ENCODE measurements around the gene ARHGAP26.
A peak's percentile ranks its signal among the peaks of the same experiment; 100 is the strongest.
"Not testable (repeated sequence)": the region's sequence is repeated elsewhere in the genome, so short reads cannot be mapped to it uniquely, and the experiment has no call there.

The ARHGAP26 gene

DNA sequence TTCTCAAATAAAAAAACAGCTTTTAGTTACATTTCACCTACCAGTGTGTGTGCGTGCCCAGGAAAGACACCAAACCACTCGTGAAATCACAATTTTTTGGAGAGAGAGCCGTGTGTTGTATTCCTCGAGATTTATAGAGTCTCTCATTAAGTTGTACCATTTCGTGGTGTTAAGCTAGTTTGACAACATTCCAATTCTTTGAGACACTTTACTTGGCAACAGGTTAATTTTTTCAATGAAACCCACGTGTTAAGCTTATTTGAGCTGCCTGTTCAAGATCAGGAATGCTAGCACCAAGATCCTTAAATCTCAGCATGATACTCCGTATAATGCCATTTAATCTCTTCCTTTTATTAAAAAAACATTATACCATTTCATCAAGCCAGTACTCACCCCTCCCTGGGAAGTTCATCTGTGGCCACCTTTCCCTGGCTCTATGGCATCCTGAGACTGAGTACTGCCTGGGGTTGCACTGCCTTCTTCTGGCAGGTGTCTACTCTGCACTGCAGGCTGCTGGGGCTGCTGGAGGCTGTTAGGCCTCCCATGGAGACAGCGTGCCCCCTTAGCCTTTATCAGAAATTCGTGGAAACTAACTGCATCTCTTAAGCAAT lies 143.7 kb downstream of the ARHGAP26 start:
- no peak for DNase-seq

DNA sequence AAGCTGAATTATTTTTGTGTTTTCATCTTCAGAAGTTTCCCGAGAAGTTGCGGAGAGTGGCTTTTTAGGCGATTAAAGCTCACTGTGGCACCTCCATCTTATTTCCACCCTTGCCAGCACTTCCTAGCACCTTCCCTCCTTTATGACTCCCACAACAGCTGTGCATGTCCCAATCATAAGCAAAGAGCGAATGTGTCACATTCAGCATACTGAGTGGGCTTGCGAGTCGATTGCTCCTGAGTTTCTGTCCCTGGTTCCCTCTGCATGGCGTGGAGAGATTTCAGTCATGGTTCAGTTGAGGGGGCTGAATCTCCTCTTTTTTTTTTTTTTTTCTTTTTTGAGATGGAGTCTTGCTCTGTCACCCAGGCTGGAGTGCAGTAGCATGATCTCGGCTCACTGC lies 144.9 kb downstream of the ARHGAP26 start:
- no peak for DNase-seq

- peak; percentile 28 for DNase-seq
These were observed 145.7 kb downstream of the ARHGAP26 start for GRCh38 chr5:142915813-142916424.

DNA sequence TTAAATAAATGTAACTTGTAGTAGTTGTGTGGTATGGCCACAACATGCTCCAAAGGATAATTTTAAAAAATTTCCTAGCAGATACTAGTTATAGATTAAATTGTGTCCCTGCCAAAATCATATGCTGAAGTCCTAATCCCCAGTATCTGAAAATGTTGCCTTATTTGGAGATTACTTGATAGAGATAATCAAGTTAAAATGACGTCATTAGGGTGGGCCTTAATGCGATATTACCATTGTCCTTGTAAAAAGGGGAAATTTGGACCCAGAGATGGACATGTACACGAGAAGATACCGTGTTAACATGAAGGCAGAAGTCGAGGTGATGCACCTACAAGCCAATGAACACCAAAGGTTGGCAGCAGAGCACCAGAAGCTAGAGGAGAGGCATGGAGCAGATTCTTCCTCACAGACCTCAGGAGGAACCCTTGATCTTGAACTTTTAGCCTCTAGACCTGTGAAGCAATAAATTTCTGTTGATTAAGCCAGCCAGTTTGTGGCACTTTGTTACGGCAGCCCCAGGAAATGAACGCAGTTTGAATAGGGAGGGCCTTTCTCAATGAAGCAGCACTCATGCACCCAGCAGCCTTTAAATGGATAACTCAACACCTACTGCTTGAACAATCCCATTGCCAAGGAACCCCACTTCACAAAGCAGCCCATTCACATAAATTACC lies 148.9 kb downstream of the ARHGAP26 start:
- DNase-seq = no peak

DNA sequence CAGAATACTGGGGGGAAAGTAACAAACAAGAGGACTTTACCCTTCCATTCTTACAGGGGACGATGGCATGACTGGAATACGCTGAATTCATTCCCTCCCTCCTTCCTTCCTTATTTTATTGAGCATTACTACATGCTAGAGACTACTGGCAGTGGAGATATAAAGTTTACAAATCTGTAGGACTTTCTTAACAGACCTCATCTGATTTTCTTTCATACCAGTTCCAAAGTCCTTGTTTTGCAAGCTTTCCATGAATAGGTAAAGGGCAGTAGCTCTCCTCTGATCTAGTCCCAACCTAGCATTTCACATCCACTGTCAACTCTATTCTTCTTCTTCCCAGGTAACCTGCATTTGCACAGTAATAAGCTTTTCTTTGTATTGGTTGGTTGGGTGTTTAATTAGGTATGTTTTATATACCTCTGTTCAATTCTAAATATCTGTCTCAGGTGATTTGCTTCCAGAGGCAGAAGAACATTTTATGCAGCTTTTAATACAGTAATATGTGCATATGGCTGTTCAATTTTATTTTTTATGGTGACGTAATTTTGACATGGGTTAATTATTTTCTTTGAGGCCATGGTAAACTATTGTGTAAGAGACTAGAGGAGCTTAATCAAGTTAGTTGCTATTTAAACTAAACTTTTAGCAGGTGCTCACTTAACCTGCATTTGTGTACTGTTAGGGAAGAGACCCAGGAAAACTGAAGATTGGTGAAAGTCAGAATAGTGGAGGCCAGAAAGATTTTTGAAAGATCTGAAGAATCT lies 150.9 kb downstream of the ARHGAP26 start:
- no peak for DNase-seq

DNA sequence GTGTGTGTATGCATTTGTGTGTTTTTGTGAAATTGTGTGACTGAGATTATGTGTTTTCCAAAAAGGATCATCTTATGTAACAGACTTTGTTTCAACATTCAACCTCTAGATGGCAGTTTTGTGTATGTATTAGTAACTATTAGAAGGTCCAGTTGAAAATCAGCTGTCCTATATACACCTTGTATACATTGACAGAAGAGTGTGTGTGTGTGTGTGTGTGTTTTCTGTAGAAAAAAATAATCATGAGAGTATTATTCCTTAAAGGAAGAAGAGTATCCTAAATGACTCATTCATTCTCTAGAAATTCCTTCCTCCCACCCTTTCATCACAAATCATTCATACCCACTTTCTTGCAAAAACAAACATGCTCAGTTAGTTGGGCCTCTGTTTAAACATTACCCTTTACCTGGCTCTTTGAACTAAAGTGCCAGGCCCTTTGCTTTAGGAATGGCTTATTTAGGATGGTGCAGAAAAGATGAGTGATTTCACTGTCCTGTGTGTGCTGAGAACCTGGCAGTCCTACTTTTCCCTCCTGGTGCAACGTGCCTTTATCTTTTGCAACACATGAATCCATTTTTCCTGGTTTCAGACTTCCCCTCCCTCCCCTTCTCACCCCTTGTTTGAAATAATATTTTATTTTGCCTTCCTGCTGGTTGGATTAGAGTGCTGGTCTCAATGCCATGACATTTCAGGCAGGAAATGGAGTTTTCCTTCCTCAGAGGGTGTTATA lies 152.2 kb downstream of the ARHGAP26 start:
- peak; percentile 62 for DNase-seq

DNA sequence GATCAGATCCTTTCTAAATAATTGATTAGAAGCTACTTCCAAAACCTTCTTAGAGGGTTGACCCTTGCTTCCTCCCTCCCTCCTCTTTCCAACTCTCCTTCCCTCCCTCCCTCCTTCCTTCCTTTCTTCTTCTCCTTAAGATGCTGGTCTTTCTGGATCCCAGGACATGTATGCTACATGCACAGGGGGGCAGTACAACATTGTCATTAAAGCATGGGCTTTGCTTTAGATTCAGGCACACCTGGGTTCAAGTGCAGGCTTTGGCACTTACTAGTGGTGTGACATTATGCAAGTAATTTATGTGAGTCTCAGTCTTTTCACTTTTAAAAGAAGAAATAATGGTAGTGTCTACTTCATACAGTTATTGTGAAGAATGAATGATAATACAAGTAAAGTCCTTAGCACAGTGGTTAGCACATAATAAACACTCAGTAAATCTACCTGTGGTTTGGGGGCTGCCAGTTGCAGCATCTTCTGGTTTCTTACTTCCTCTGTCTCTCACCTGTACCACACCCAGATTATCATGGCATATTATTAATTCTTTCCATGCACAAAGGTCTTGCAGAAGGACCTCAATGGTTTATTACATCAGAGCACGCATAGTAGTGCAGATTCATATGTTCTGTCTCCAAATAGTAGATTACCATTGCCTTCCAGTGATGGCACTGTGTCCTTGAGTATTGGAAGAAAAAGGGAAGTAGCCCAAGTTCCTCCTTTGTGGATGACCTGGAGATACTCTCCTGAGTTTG lies 154.1 kb downstream of the ARHGAP26 start:
- no peak for DNase-seq

DNA sequence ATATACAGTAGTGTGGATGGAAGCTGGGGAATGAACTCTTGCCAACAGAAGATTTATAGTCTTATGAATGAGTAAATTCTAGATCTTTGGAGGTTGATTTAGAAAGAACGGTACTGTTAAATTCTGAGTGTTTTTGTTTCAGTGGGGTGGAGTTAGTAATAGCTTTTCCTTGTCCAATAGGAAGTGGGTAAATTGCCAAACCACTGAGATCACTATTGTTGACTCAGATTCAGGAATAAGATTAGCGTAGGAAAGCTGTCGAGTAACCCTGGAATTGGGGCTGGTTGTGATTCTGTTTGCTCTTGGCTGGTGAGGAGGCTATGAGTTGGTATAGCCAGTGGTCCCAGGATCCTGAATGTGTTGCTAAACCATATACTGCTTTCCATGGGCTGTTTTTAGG lies 155.6 kb downstream of the ARHGAP26 start:
- no peak for DNase-seq

- no peak for DNase-seq
These were observed 156.4 kb downstream of the ARHGAP26 start for GRCh38 chr5:142926549-142926948.

- DNase-seq = not testable (repeated sequence)
These were observed 158.8 kb downstream of the ARHGAP26 start for GRCh38 chr5:142928999-142929398.

- DNase-seq = no peak
These were observed 159.4 kb downstream of the ARHGAP26 start for GRCh38 chr5:142929587-142929986.

GRCh38 chr5:142930395-142931110 lies 160.4 kb downstream of the ARHGAP26 start:
- DNase-seq = no peak

DNA sequence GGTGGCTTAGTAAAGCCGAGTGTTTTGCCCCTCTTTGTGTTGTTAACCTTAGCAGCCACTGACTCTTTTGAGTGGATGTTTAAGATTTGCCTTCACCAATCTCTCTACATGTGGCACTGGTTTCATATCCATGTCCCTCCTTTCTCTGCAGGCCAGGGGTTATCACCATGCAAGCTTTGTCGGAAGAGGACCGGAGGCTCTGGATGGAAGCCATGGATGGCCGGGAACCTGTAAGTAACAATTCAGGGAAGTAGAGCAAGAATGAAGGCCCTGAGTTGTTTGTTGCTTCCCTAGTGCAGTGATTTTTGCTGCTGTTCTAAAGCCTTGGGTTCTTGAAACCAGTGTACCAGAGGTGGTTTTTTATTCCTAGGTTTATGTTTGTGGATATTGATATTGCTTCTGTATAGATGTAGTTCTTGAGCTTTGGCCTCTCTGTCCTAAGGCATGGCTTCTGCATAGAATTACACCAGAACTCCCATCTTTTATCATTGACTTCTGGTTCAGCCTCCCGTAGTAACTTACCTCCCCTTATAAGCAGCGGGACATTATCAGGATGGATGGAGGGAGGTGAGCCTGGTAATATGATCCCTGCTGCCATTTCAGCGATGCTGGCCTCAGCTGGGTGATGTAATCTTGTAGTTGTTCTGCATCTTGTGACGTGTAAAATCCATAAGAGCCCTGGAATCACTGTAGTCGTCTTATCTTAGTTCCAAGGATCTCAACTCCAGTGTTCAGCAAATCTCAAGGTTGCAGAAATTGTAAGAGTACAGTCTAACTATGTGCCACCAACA lies 161.9 kb downstream of the ARHGAP26 start:
- DNase-seq = no peak

DNA sequence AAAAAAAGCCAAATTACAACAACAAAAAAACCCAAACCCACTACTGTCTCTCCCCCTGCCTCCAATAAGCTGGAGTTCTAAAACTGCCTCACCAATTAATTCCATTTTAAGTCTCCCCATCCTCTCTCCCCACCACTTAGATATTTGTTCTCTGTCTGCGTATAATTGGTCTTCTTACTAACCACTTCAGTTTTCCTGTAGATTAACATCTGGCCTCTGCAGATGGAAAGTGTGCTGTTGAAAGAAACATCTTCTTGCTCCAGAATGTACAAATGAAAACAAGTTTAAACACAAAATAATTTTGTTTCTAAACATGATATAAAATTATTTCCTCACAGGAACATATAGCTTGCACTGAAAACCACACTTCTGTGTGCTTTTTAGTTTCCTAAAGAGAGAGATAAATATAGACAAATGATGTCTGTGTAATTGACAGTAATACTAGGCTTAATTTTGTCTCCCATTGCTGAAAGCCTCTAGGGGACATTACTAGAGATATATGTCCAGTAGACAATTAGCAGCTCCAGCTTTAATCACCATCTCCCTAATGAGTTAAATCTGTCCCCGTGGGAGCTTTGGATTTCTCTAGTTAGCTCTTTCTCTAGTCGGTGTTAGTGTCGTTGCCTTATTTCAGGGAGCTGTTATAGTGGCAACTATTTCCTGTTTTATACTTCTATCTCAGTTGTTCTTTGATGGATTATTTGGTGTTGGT lies 164.0 kb downstream of the ARHGAP26 start:
- peak; percentile 65 for DNase-seq

DNA sequence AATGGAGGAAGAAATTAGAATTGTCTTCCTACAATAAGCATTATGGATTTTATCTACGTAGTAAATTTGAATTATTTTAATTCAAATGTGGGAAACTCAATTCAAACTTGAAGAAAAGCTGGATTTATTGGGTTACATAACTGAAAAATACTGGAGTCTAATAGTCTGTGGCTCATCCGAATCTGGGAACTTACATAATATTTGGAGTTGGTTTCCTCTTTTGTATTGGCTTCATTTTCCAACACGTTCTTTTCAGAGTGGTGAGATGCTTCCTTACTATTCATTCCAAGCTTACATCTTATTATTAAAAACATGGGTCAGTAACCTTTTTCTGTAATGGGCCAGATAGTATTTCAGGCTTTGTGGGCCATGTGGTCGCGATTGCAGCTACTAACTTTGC lies 164.8 kb downstream of the ARHGAP26 start:
- DNase-seq = no peak

GRCh38 chr5:142937374-142937773 lies 167.2 kb downstream of the ARHGAP26 start:
- no peak for DNase-seq

DNA sequence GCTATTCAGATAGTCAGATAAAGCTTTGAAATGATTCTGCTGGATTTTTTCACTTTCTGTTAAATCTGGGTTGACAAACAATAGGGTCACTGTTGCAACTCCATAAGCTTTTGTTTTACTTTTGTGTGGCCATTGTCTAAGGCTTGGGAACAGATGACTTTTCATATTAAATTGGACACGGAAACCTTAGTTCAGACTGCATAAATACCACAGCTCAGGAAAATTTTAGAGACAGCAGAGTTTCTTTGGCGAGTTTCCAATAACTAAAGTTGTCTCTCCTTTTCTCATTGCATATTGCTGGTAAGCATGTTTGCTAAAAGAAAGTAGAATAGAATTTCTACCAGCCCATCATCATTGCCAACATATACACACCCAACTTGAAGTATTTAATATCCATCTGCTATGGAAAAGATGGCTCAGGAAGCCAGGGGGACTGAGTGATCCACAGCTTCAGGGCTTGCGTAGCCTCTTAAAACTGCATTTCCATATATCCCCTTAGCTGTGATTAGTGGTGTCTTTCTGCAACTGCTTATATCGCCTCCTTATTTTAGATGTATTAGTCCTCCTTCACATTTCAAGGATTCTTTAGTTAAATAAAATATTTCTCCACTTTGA lies 168.2 kb downstream of the ARHGAP26 start:
- no peak for DNase-seq

- no peak for DNase-seq
These were observed 168.8 kb downstream of the ARHGAP26 start for GRCh38 chr5:142939006-142939405.

- DNase-seq = no peak
These were observed 169.7 kb downstream of the ARHGAP26 start for GRCh38 chr5:142939884-142940283.

GRCh38 chr5:142941245-142941644 lies 171.1 kb downstream of the ARHGAP26 start:
- no peak for DNase-seq

Measured in NCI-H2171 treated with DMSO at 0.1 percent for 48 hours (cell line).